Naive thymus-derived CD4-positive, alpha-beta T cell (primary cell): ENCODE results near the gene FHIT. TPM values are rescaled to one million over a fixed set of nuclear protein-coding genes. Genes with fewer than 3 reads are reported as not detected.

Source experiments
- ATAC-seq: fragments of 150-1000 bp; cut with Tn5 transposase; 2 replicates; pipeline ENCODE4 v1.10.0; 2021; ENCODE audit warnings: mild to moderate bottlenecking, moderate library complexity
- CTCF ChIA-PET: fragments of 350-600 bp; sonication (Branson Sonifier 250); formaldehyde crosslinking; loops from one replicate; lab custom pipeline; 2021; ENCODE audit warnings: antibody characterized with exemption; lab: Charles Lee
- POLR2A ChIA-PET: fragments of 350-600 bp; sonication (Branson Sonifier 250); formaldehyde crosslinking; loops from one replicate; lab custom pipeline; 2021; ENCODE audit warnings: antibody characterized with exemption, inconsistent platforms; lab: Charles Lee
- DNase-seq, 9 donors: peaks; one replicate each; pipeline versions ENCODE4 v3.0.0 to v3.0.0-alpha.2; 2020 to 2022; ENCODE audit warnings: mixed read lengths in 1 of 9
- H3K27ac ChIP-seq: one replicate; pipeline ENCODE4 v1.7.0; 2013; ENCODE audit warnings: mild to moderate bottlenecking, low read depth, low read length, moderate library complexity
- H3K27me3 ChIP-seq, 2 donors: one replicate each; pipeline ENCODE4 v1.7.0; 2013; ENCODE audit warnings: low read length in 2 of 2, mild to moderate bottlenecking in 2 of 2, moderate library complexity in 2 of 2; ENCODE audit not compliant: control insufficient read depth in 2 of 2, insufficient read depth in 2 of 2
- H3K36me3 ChIP-seq, 3 experiments: 1 replicate in 2 of 3; 2 replicates in 1 of 3; pipeline ENCODE4 v1.7.0; 2013; ENCODE audit warnings: low read length in 3 of 3, mild to moderate bottlenecking in 3 of 3, moderate library complexity in 1 of 3; ENCODE audit not compliant: insufficient read depth in 3 of 3, control insufficient read depth in 2 of 3
- H3K4me1 ChIP-seq, 2 donors: one replicate each; pipeline ENCODE4 v1.7.0; 2013; ENCODE audit warnings: low read length in 2 of 2, mild to moderate bottlenecking in 2 of 2, moderate library complexity in 1 of 2; ENCODE audit not compliant: control insufficient read depth in 2 of 2, insufficient read depth in 2 of 2
- H3K4me3 ChIP-seq: 2 replicates; pipeline ENCODE4 v1.7.0; 2013; ENCODE audit warnings: mild to moderate bottlenecking, low read length
- H3K9me3 ChIP-seq, 3 experiments: 1 replicate in 2 of 3; 2 replicates in 1 of 3; pipeline ENCODE4 v1.7.0; 2013; ENCODE audit warnings: low read length in 3 of 3; ENCODE audit not compliant: control insufficient read depth in 2 of 3
- H3K27ac Mint-ChIP-seq, 9 donors: one replicate each; pipeline ENCODE4 v1.8.0; 2020 to 2022; ENCODE audit warnings: mixed read lengths in 9 of 9, mild to moderate bottlenecking in 8 of 9, moderate library complexity in 5 of 9, inconsistent platforms in 2 of 9
- H3K27me3 Mint-ChIP-seq, 5 donors: one replicate each; pipeline ENCODE4 v1.8.0; 2021 to 2022; ENCODE audit warnings: mixed read lengths in 5 of 5, mild to moderate bottlenecking in 1 of 5
- H3K36me3 Mint-ChIP-seq, 5 donors: one replicate each; pipeline ENCODE4 v1.8.0; 2020 to 2022; ENCODE audit warnings: mixed read lengths in 5 of 5, mild to moderate bottlenecking in 3 of 5, inconsistent platforms in 1 of 5
- H3K4me1 Mint-ChIP-seq, 7 donors: one replicate each; pipeline ENCODE4 v1.8.0; 2020 to 2022; ENCODE audit warnings: mixed read lengths in 7 of 7, mild to moderate bottlenecking in 3 of 7, inconsistent platforms in 1 of 7
- H3K4me3 Mint-ChIP-seq, 10 donors: one replicate each; pipeline ENCODE4 v1.8.0; 2020 to 2022; ENCODE audit warnings: mild to moderate bottlenecking in 10 of 10, mixed read lengths in 10 of 10, moderate library complexity in 6 of 10, inconsistent platforms in 2 of 10
- H3K9me3 Mint-ChIP-seq, 11 donors: one replicate each; pipeline ENCODE4 v1.8.0; 2020 to 2022; ENCODE audit warnings: mixed read lengths in 11 of 11, mild to moderate bottlenecking in 4 of 11, inconsistent platforms in 1 of 11, moderate library complexity in 1 of 11
- intact Hi-C, 2 donors: fragments of 100-400 bp; cut with micrococcal nuclease; formaldehyde crosslinking; loops; one replicate each; pipeline ENCODE4 v1.15.1; 2023
- polyA plus RNA-seq, 2 donors: library from polyadenylated mRNA; unstranded; fragments of 300-500 nt; fragmentation: Illumina TruSeq; gene quantifications; one replicate each; pipeline ENCODE4 v1.2.3, GENCODE V29; 2021
- total RNA-seq, 6 experiments: library from RNA in 5 of 6; stranded (reverse) in 5 of 6; gene quantifications; 1 replicate in 5 of 6; 2 replicates in 1 of 6; pipeline ENCODE4 v1.2.3 and lab custom pipeline; 2021 to 2026

Gene FHIT
- total and polyA plus RNA-seq, 7 experiments from 2014 or later, result 51.2 to 230 (median 152) TPM

DNA sequence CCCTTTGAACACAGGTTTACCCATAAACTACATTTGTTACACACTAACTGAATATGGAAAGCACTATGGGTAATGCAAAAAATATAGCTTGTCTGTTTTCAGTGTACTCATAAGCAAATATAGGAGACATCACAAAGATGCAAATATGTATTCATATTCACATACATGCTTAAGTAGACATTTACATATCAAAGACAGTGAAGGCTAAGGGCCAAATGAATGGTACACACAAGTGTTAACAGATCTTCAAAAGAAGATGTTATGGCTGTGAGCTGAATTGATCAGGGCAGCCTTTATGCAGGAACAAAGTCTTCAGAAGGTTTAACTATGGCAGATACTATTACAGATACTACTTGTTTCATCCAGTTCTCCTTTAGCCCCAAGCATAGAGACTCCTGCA is 384.1 kb downstream of the FHIT start:
- H3K27ac ChIP-seq, result no peak overlapping the region
- no peaks in the 10 kb centered on the region for H3K9me3 ChIP-seq
- H3K27ac Mint-ChIP-seq, result no peak overlapping the region
- peaks cover 0 to 13% (median 7%) of the 10 kb centered on the region in 11 donors for H3K9me3 Mint-ChIP-seq
- H3K36me3 Mint-ChIP-seq, result peaks cover 0 to 9% (median 0%) of the 10 kb centered on the region in 5 donors
- ATAC-seq (no peak), DNase-seq (no peak)
- POLR2A ChIA-PET, result interaction anchor here (0.6 kb wide), 1 partner anchor 23 kb away, joined by 4 read pairs; no protein-coding TSS in a partner anchor
- CTCF ChIA-PET, result interaction anchor here (1.0 kb wide), 1 partner anchor 9 kb away, joined by 3 read pairs; no protein-coding TSS in a partner anchor
- H3K27me3 Mint-ChIP-seq, result no peaks in the 10 kb centered on the region
- no peaks in the 10 kb centered on the region for H3K36me3 ChIP-seq
- no peaks in the 10 kb centered on the region for H3K4me1 ChIP-seq
- no peaks in the 10 kb centered on the region for H3K27me3 ChIP-seq
- no peak overlapping the region for H3K4me3 Mint-ChIP-seq
- intact Hi-C loops, result no loop called here
- H3K4me1 Mint-ChIP-seq, result no peaks in the 10 kb centered on the region
- H3K4me3 ChIP-seq, result no peak overlapping the region

DNA sequence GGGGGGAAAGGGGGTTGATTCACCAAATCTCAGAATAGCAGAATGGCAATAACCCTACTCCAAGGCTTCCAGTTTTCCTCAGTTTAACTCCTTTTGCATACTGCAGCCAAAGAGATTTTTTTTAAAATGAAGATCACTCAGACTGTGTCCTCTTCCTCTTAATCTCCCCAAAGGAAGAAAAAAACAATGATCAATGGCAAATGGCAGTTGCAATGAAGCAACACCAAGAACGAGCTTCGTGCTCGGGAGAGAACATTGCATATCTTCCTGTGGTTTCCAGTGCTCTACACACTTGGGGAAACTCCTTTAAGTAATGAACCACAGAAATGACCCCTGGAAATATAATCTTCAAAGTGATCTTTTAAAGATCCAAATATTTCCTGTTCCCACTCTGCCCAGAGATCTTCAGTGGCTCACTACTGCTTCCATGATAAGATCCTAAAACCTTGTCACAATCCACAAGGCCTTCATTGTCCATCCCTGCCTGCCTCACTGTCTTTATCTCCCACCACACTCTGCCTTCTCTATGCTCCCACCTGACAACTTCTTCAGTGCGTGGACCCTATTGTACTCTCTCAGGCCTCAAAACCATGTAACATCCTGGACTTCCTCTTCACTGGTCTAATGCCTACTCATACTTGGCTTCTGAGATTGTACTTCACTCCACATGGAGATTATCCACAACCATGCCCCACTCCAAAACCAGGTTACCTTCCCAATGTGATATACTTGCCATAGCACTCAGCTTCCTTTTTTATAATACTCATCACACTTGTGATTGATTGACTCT is 394.8 kb downstream of the FHIT start:
- Histone ChIP-seq H3K27me3 (no peaks in the 10 kb centered on the region), H3K36me3 (no peaks in the 10 kb centered on the region), H3K9me3 (no peaks in the 10 kb centered on the region), H3K4me3 (no peak overlapping the region), H3K4me1 (no peaks in the 10 kb centered on the region), H3K27ac (no peak overlapping the region)
- DNase-seq, result no peak
- Mint-ChIP-seq H3K4me3 (no peak overlapping the region), H3K36me3 (peaks cover 0 to 11% (median 5%) of the 10 kb centered on the region in 5 donors), H3K27me3 (no peaks in the 10 kb centered on the region), H3K4me1 (no peaks in the 10 kb centered on the region), H3K9me3 (peaks cover 0 to 14% (median 3%) of the 10 kb centered on the region in 11 donors), H3K27ac (no peak overlapping the region)
- CTCF ChIA-PET, result no interaction called here
- POLR2A ChIA-PET, result no interaction called here
- intact Hi-C loops, result no loop called here
- no peak for ATAC-seq

DNA sequence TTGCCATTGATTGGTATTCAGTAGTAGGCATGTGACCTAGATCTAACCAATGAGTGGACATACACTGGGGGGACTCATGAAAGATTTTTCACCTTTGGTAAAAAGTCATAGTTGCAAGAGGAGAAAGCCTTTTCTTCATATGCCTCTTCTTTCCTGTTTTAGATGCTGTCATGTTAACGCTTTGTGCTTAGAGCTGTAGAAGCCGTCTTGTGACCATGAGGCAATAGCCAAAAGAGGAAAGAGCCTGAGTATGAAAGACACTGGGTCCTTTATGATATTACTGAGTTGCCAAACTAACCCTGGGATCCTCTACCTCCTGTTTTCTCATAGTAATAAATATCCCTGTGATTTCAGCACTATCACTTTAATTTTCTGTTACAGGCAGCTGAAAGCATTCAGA is 396.0 kb downstream of the FHIT start:
- Histone ChIP-seq H3K27ac (no peak overlapping the region), H3K27me3 (no peaks in the 10 kb centered on the region), H3K4me3 (no peak overlapping the region), H3K9me3 (no peaks in the 10 kb centered on the region), H3K36me3 (no peaks in the 10 kb centered on the region), H3K4me1 (no peaks in the 10 kb centered on the region)
- H3K36me3 Mint-ChIP-seq, result peaks cover 0 to 11% (median 5%) of the 10 kb centered on the region in 5 donors
- peak; percentile 53 for ATAC-seq
- CTCF ChIA-PET, result no interaction called here
- no peaks in the 10 kb centered on the region for H3K27me3 Mint-ChIP-seq
- H3K9me3 Mint-ChIP-seq, result peaks cover 0 to 14% (median 3%) of the 10 kb centered on the region in 11 donors
- H3K4me1 Mint-ChIP-seq, result no peaks in the 10 kb centered on the region
- no peak overlapping the region for H3K27ac Mint-ChIP-seq
- POLR2A ChIA-PET, result no interaction called here
- intact Hi-C loops, result no loop called here
- no peak overlapping the region for H3K4me3 Mint-ChIP-seq
- no peak for DNase-seq

DNA sequence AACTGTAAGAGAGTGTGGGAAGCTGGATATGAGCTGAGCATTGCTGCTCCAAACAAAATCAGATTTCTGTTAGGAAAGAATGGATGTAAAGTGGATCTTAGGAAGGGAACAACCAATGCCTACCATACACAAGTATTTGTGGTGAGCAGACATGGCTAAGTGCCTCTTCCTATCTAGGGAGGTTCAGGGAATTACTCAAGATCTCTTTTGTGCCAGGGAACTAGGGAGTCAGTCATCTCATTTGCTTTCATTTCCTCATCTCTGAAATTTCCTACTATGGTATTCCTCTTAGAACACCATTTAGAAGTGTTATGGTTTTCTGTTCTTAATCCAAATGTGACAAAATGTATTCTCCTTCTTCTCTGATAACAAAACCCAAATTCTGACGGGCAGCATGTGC is 396.5 kb downstream of the FHIT start:
- H3K36me3 Mint-ChIP-seq, result peaks cover 0 to 11% (median 5%) of the 10 kb centered on the region in 5 donors
- H3K9me3 Mint-ChIP-seq, result peaks cover 0 to 14% (median 3%) of the 10 kb centered on the region in 11 donors
- CTCF ChIA-PET, result no interaction called here

DNA sequence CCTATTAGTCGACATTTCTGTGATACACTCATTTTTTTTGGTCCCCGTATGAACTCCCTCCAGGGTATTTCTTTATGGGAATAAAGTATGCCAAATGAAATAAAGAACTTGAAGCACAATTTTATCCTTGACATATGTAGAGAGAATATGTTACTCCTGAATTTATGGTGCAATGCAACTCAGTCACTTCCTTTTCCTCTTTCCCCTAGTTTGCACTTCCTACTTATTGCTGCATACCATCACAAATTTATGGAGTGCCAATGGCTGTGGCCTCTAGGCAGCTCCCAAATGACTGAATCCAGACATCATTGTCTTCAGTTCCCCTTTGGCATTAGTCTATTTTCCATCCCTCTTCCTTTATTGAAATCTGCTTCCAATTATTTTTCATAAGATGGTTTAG is 403.5 kb downstream of the FHIT start:
- peaks cover 0 to 9% (median 0%) of the 10 kb centered on the region in 11 donors for H3K9me3 Mint-ChIP-seq
- no peaks in the 10 kb centered on the region for H3K27me3 Mint-ChIP-seq
- H3K4me3 Mint-ChIP-seq, result no peak overlapping the region
- H3K36me3 ChIP-seq, result no peaks in the 10 kb centered on the region
- no peaks in the 10 kb centered on the region for H3K9me3 ChIP-seq
- ATAC-seq (no peak), DNase-seq (no peak)
- intact Hi-C loops, result no loop called here
- CTCF ChIA-PET, result no interaction called here
- POLR2A ChIA-PET, result no interaction called here
- peaks cover 0 to 5% (median 4%) of the 10 kb centered on the region in 5 donors for H3K36me3 Mint-ChIP-seq
- no peaks in the 10 kb centered on the region for H3K4me1 Mint-ChIP-seq
- H3K4me3 ChIP-seq, result no peak overlapping the region
- H3K27ac Mint-ChIP-seq, result peak overlapping the region in 1 of 9 donors; percentile 11
- H3K27ac ChIP-seq, result no peak overlapping the region
- H3K4me1 ChIP-seq, result no peaks in the 10 kb centered on the region
- no peaks in the 10 kb centered on the region for H3K27me3 ChIP-seq

More for the DNA sequence above, 396.5 kb downstream of the FHIT start:
- POLR2A ChIA-PET, result no interaction called here
- Histone ChIP-seq H3K36me3 (no peaks in the 10 kb centered on the region), H3K27me3 (no peaks in the 10 kb centered on the region), H3K4me3 (no peak overlapping the region), H3K27ac (no peak overlapping the region), H3K9me3 (no peaks in the 10 kb centered on the region), H3K4me1 (no peaks in the 10 kb centered on the region)
- ATAC-seq (peak; percentile 26), DNase-seq (no peak)
- no peaks in the 10 kb centered on the region for H3K4me1 Mint-ChIP-seq
- intact Hi-C loops, result no loop called here
- H3K27me3 Mint-ChIP-seq, result no peaks in the 10 kb centered on the region
- no peak overlapping the region for H3K27ac Mint-ChIP-seq
- H3K4me3 Mint-ChIP-seq, result no peak overlapping the region

DNA sequence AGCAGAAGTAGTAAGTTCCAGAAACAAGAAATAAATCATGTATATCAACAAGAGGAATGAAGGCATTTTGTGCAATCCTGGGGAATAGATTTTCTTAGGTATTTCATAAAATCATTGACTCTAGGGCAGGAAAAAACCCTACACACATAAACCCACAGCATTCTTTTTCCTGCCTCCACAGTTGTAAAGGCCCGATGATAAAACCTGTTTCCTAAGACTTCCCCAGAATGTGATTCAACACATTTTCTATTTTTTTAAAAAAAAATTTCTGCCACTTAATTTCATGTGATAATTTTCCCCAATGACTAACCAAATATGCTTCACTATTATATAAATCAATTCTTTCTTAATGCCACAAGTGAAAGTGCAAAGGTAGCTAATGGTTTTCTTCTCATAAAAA is 407.0 kb downstream of the FHIT start:
- ChIA-PET CTCF (no interaction called here), POLR2A (no interaction called here)
- DNase-seq, result no peak
- no peak for ATAC-seq
- Mint-ChIP-seq H3K36me3 (no peaks in the 10 kb centered on the region), H3K27ac (no peak overlapping the region), H3K4me3 (no peak overlapping the region), H3K27me3 (no peaks in the 10 kb centered on the region), H3K4me1 (no peaks in the 10 kb centered on the region), H3K9me3 (no peaks in the 10 kb centered on the region)
- intact Hi-C loops, result no loop called here
- no peaks in the 10 kb centered on the region for H3K4me1 ChIP-seq
- no peaks in the 10 kb centered on the region for H3K9me3 ChIP-seq
- no peak overlapping the region for H3K4me3 ChIP-seq
- H3K36me3 ChIP-seq, result no peaks in the 10 kb centered on the region
- H3K27me3 ChIP-seq, result no peaks in the 10 kb centered on the region
- H3K27ac ChIP-seq, result no peak overlapping the region

DNA sequence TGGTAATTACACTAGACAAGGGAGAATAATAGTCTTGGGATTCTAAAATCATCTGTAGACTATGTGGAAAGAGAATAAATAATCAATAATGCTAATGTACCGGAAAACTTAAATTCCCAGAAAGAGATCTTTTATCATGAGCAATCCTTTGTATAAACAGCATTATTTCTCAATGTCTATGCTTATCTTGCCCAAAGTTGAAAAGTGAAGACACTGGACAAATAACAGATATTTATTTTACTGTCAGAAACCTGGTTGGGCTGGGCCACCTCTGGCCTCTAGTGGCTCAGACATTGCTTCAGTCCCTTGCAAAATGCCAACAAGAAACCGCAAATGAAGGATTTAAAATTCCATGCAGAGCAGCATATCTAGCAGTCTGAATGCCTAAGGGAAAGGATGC is 409.9 kb downstream of the FHIT start:
- Histone ChIP-seq H3K4me3 (no peak overlapping the region), H3K27ac (no peak overlapping the region), H3K27me3 (no peaks in the 10 kb centered on the region), H3K4me1 (no peaks in the 10 kb centered on the region), H3K36me3 (no peaks in the 10 kb centered on the region), H3K9me3 (no peaks in the 10 kb centered on the region)
- no peak for ATAC-seq
- POLR2A ChIA-PET, result no interaction called here
- H3K27ac Mint-ChIP-seq, result no peak overlapping the region
- CTCF ChIA-PET, result no interaction called here
- no peak overlapping the region for H3K4me3 Mint-ChIP-seq
- H3K4me1 Mint-ChIP-seq, result no peaks in the 10 kb centered on the region
- H3K27me3 Mint-ChIP-seq, result peaks cover 0 to 3% (median 0%) of the 10 kb centered on the region in 5 donors
- no peaks in the 10 kb centered on the region for H3K9me3 Mint-ChIP-seq
- intact Hi-C loops, result no loop called here
- no peak for DNase-seq
- H3K36me3 Mint-ChIP-seq, result no peaks in the 10 kb centered on the region
